ENCODE measurements around the gene OGFOD2.

The OGFOD2 gene

GRCh38 chr12:122951979-122952892, 22.8 kb upstream of the OGFOD2 start:
- peak; percentile 54 for DNase-seq (ENCODE audit: low read depth)

- no peak for DNase-seq (ENCODE audit: low read depth)
Measured at GRCh38 chr12:122955156-122955555, 19.9 kb upstream of the OGFOD2 start.

GRCh38 chr12:122956035-122956434, 19.0 kb upstream of the OGFOD2 start:
- no peak for DNase-seq (ENCODE audit: low read depth)

- no peak for DNase-seq (ENCODE audit: low read depth)
Measured at GRCh38 chr12:122958198-122958888, 16.7 kb upstream of the OGFOD2 start.

GRCh38 chr12:122959566-122960192, 15.4 kb upstream of the OGFOD2 start:
- DNase-seq (ENCODE audit: low read depth), result no peak

GRCh38 chr12:122960193-122960569, 14.9 kb upstream of the OGFOD2 start:
- DNase-seq (ENCODE audit: low read depth), result no peak

- no peak for DNase-seq (ENCODE audit: low read depth)
Measured at GRCh38 chr12:122961531-122962329, 13.3 kb upstream of the OGFOD2 start.

GRCh38 chr12:122963941-122964265, 11.1 kb upstream of the OGFOD2 start:
- DNase-seq (ENCODE audit: low read depth), result no peak

GRCh38 chr12:122964439-122965257, 10.4 kb upstream of the OGFOD2 start:
- DNase-seq (ENCODE audit: low read depth), result no peak

GRCh38 chr12:122965321-122965751, 9.7 kb upstream of the OGFOD2 start:
- DNase-seq (ENCODE audit: low read depth), result no peak

GRCh38 chr12:122965851-122966742, 8.9 kb upstream of the OGFOD2 start, which contains the start of gene ABCB9:
Gene ABCB9 (minus strand): TSS chr12:122966463. CDS start chr12:122960235, 6,228 bp downstream.
- DNase-seq (ENCODE audit: low read depth), result peak; percentile 80

- DNase-seq (ENCODE audit: low read depth), result no peak
Measured at GRCh38 chr12:122966743-122967550, 8.1 kb upstream of the OGFOD2 start.

GRCh38 chr12:122968104-122968503, 6.9 kb upstream of the OGFOD2 start:
- no peak for DNase-seq (ENCODE audit: low read depth)

GRCh38 chr12:122969676-122970075, 5.4 kb upstream of the OGFOD2 start:
- no peak for DNase-seq (ENCODE audit: low read depth)

- peak; percentile 97 for DNase-seq (ENCODE audit: low read depth)
Measured at GRCh38 chr12:122974274-122974891, 661 bp upstream of the OGFOD2 start.

- no peak for DNase-seq (ENCODE audit: low read depth)
Measured at GRCh38 chr12:122975790-122976647, 975 bp downstream of the OGFOD2 start.

GRCh38 chr12:122976648-122976975, 1.6 kb downstream of the OGFOD2 start:
- no peak for DNase-seq (ENCODE audit: low read depth)

- no peak for DNase-seq (ENCODE audit: low read depth)
Measured at GRCh38 chr12:122977153-122977552, 2.1 kb downstream of the OGFOD2 start.
